Measurements from ENCODE around the gene WBP11.
A peak's percentile ranks its signal among the peaks of the same experiment; 100 is the strongest.

Gene WBP11

DNA sequence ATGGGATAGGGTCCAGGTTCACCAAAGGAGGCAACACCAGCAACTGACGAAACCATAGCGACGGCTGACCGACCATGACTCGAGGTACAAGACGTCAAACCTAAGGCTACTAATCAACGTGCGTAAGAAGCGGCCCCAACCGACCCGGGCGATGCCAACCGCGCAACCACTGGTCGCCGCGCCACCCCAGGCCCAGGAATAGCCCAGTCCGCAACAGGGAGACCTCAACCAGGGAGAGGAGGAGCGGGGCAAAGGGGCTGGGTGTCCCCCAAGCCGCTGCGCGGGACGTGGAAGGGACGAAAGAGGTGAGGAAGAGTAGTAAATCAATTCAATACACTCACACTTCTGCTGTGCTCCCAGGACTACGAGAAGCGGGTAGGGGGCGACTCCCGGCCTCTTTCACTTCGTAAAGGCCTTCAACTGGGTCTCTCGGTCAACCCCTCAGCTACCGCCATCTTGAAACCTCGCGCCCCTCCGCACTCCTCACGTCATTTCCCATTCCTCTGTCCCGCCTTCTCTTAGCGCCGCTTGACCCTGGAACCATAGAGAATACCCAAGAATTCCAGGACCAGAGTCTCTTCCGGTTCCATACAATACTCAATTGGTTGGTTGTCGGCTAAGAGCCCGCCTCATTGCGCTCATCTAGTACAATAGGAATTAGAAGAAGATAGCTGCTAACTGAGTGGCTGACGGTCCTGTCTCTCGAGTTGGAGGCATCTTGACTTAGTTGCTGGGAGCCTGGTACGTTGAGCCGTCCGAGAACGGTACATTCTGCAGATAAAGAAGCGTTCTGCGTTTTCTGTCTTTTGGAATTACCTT, at the start of gene WBP11, which contains the start of gene C12orf60:
Gene WBP11, minus strand, starts transcription at position 468 of the 819 bp plus-strand sequence. CDS start 2,095 bp downstream, outside the sequence.
Gene C12orf60, plus strand, starts transcription at position 660 of the 819 bp plus-strand sequence. CDS start 19,266 bp downstream, outside the sequence.
- peak; percentile 60 to 67 for DNase-seq (ENCODE audit: low read depth in 2 of 2)

DNA sequence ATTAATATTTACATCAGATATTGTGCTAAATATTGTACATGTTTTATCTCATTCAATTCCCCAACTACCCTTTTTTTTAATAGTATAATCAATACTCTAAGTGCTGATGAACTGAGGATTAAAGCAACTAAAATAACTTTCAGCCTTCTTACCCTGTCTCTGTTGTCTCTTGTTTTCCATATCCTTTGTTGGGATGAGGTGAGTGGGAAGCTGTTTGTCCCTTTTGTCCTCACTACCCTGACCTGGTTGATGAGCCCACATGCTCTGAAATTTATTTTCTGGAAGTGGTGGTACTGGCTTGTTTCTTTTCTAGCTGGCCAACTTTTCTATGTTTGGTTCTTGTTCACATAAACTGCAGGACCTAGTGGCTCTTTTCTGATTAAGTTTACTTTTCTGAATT, 49.6 kb upstream of the WBP11 start:
- no peak for DNase-seq (ENCODE audit: low read depth in 2 of 2)

DNA sequence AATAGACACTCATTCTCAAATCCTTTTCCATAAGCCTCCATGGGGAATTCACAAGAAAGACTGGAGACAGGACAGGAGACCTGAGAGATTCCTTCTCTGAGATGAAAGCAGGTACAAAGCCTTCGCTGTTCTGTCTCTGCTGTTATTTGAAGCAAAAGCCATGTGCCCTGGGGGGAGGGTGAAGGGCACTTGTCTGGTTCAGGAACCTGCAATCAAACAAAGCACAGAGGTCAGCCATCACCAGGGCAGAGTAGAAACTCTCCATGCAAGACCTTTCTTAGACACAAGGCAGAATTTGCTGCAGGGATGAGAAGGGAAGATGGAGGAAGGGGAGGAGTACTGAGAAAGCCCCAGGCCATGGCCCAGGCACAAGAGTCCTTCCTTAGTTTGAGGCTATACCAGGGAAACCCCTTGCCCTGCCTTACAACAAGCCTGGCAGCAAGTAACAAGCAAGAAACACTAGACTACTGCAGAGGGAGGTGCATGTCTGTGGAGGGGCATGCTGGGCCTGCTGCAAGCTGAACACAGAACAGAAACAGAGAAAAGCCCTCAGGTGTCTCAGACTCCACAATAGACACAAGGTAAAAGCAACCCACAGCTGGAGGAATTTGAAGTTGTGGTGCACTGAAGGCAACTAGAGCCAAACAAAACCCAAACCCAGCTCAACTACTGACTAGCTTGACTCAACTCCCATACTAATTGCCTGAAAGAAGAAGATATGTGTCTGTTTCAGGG, 47.8 kb upstream of the WBP11 start:
- no peak for DNase-seq (ENCODE audit: low read depth in 2 of 2)

DNA sequence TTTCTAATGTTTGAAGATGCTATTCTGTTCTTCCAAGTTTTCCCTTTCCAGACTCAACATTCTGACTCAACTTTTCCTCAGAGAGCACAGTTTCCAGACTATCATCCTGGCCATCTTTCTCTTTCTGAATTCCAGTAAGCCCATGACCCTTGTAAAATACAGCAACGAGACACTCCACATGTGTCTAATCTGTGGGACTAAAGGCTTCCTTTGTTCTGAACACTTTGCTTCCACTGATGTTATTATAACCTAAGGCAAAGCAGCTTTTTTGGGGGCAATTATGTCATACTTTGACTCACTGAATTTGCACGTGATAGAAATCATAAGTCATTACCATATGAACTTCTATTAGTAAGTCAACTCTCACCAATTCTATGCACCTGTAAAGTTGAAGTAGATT, 46.4 kb upstream of the WBP11 start:
- DNase-seq (ENCODE audit: low read depth in 2 of 2): no peak

DNA sequence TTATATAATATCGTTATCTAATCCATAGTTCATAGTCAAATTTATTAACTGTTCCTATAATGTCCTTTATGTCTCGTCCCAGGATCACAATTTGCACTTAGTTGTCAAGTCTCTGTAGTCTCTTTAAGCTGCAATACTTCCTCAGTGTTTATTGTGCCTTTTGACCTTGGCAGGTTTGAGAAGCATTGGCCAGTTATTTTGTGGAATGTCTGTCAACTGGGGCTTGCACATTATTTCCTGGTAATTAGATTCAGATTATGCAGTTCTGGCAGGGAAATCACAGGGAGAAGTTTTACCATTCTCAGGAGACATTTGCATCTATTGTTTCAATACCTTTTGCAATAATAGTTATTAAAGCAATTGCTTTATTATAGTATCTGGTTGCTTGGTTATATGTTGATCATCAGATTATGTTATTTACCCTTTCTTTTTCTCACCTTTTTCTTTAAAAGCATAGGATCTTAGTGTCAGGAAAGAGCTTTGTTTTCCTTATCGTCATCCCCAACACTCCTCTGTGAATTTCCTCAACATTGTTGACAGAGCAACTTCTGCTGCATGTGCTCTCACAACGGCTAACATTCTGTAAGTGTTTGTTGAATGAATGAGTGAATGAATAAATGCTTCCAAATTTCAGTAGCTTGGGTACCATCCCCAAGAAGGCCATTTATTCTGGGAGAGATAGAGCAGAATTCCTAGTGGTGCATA, 43.8 kb upstream of the WBP11 start:
- DNase-seq (ENCODE audit: low read depth in 2 of 2): no peak

DNA sequence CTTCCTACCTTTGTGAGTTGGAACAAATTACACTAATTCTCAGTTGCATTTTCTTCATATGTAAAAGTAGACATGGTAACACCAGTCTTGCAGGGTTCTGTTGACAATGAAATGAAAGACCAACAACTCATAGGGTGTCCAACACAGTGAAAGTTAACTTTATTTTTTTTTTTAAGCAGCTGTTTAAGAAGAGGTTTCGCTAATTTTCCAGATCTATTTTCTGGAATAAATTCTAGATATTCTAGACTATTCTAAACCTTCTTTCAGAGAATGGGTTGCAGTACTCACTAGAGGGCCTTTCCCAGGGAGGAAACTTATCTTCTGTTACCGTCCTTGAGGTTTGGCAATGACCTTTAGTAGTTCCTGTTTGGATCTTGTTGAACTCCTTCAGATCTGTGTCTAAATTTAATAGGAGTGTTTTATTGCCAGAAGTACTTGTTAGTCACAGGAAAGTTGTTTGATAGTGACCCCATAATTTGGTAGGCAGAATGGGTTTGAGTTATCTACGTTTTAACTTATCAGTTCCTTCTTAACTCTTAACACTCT, 42.8 kb upstream of the WBP11 start:
- no peak for DNase-seq (ENCODE audit: low read depth in 2 of 2)

DNA sequence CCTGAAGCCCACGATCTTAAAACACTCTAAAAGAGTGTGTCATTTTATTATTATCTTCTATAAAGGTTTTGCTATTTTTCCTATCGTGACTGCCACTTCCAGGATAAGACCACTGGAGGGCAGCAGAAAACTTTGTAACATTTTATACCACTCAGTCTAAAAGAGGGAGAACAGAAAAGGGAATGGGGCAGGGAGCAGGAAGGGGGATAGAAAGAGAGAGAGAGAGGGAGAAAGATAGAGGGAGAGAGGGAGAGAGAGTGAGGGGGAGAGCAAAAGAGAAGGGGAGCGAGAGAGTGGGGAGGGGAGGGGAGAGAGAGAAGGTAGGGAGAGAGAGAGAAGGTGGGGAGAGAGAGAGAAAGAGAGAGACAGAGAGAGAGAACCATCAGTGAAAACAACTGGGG, 42.1 kb upstream of the WBP11 start:
- DNase-seq (ENCODE audit: low read depth in 2 of 2): peak in 1 of 2 donors; percentile 14

DNA sequence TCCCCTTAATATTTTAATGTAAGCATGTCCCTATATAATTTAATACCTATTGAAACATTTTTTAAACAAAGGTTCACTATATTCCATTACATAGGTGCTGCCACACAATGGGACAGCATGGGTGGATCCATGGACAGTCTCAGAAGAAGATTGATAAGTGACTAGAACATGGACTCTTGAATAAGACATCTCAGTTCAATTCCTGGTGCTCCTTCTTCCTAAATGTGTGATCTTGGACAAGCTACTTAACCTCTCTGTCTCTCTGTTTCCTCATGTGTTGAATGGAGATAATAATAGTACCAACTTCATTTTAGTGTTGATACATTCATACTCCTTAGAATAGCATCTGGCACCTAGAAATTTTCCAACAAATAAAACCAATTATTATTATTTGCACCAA, 41.1 kb upstream of the WBP11 start:
- DNase-seq (ENCODE audit: low read depth in 2 of 2): no peak

DNA sequence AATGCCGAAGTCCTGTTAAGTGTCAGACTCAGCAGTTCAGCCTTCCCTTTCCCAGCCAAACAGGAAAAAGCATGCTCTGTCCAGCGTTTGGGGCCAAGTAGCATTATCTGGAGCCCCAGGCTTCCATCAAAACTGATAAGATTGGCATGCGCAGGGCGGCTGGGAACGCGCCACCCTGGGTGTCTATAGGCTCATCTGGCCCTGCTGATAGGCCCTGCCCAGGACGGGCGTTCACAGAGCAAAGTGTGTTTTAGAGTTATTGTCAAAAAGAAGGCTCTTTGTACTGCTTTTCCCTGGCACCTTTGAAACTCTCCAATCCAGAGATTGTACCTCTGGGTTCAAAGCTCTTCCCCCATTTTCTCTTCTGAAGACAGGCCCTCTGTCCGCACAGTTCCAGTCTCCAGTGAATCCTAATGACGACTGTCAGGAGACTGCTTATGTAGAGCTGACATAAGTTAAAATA, 40.2 kb upstream of the WBP11 start, which contains the start of gene ART4:
Gene ART4, minus strand, starts transcription at position 102 of the 463 bp plus-strand sequence. CDS start 413 bp downstream, outside the sequence.
- no peak for DNase-seq (ENCODE audit: low read depth in 2 of 2)

DNA sequence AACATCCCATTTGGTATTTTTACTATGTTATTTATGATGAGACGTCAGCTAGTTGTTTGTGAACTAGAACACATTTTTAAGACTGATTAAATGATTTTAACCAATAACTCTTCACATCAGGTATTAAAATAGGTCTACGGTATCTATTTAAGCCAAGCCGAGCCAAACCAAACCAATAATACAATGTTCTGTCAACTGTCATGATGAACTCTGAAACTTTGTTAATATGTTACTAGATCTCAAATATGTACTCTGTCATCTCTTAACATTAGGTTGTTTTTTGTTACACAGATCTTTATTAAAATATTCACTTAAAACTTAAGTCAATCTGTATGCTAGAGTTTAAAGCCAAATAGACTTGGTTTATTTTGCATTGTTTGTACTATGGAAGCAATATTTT, 39.0 kb upstream of the WBP11 start:
- no peak for DNase-seq (ENCODE audit: low read depth in 2 of 2)

DNA sequence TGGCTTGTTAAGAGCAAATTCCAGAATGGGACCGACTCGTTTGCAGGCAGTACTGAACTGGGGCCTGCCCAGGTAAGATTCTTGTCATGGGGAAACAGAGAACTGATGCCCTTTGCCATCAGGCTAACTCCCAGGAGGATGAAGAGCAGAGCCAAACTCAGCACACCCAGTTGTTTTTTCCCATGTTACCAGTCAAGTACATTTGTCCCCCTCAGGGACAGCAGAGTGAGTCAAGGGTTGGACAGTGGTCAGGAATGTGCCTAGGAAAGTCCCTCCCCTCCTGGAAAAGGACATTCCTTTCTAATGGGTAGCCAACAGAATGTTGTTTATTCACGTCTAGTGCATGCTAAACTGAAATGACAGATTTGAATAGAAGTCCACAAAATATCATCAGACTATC, 38.5 kb upstream of the WBP11 start:
- no peak for DNase-seq (ENCODE audit: low read depth in 2 of 2)

DNA sequence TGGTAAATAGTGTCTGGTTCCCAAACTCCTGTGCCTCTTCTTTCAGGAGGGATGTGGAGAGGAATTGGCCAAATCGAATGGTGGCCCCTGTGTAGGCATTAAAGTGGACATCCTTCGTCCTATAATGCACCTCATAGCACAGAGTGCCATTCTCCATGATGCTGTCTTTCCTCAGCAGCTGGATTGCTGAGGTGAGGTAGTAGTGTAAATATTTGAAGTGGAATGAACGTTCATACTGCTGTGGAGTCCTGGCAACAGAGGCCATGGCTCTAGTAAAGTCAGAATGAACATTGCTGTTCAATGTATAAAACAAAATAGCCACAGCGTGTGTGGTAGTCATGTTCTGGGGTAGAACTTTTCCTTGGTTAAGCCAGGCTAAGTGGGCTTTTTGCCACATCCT, 37.3 kb upstream of the WBP11 start:
- no peak for DNase-seq (ENCODE audit: low read depth in 2 of 2)

DNA sequence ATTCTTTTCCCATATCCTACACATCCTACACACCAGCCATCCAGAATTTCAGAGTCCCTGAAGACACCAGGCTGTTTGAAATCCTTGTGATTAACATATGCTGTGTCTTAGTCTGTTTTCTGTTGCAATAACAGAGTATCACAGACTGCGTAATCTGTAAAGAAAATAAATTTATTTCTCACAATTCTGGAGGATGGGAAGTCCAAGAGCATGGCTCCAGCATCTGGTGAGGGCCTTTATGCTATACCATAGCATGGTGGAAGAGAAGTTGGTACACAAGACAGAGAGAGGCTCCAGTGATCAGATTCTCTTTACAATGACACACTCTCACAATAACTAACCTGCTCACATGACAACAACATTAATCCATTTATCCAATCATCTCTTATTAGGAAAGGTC, 36.0 kb upstream of the WBP11 start:
- no peak for DNase-seq (ENCODE audit: low read depth in 2 of 2)

DNA sequence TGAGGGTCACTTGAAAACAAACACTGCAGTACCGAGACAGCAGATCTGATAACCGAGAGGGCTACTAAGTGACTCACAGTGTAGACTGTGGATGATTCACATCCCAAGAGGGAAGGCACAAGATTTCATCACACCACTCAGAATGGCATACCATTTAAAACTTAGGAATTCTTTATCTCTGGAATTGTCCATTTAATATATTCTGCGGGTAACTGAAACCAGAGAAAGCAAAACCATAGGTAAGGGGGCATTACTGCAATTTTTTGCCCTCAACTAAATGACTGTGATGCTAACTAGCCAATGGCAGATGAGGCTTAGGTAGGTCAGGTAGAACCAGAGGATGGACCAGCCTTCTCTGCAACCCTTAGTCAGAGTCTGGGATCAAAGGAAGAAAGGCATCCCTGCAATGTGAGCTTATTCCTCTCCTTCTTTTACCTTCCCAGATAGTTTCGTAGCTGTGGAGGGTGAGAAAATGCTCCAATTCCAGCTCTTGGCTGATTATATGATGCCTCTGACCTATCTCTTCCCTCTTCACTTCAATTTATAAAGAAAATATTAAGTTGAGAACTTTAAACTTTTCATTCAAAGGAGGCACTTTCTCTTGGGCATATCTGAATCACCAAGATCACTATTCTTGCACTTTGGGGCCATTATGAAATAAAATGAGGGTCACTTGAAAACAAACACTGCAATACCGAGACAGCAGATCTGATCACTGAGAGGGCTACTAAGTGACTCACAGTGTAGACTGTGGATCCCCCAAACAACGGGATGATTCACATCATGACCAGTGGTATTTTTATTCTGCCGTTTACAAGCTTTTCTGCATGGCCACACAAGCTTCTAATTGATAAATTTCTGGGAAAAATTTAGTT, 33.3 kb upstream of the WBP11 start:
- DNase-seq (ENCODE audit: low read depth in 2 of 2): no peak

DNA sequence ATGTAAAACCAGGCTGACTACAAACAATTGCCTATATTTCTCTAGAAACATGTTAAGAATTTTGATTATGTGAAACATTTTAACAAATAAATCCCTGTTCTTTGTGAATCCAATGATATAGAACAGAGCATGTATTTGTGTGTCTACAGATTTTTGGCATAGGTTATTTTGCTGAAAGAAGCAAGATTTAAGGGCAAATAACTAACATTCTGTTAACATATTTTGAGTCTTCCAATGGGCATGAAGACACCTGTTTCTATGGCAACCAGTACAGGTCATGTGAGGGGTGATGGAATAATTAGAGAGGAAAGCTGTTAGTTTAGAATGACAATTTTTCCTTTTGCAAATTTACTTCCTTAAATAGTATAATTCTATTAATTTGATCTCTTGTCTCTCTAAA, 31.2 kb upstream of the WBP11 start:
- DNase-seq (ENCODE audit: low read depth in 2 of 2): no peak

DNA sequence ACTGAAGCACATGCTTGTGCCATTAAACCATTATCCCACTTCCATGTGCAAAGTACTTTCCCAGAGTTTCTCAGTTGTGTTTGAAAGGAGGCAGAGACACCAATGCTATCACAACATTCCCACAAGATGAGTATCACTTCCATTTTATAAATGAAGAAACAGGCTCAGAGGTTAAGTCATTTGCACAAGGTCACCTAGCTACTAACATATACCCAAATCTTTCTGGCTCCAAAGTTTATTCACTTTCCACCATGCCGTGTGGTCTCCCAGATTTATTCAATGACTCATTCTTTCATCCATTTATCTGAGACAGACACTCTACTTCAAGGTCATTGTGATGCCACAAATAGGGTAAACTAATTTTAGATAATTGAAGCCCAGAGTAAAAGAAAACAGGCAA, 30.7 kb upstream of the WBP11 start:
- DNase-seq (ENCODE audit: low read depth in 2 of 2): no peak

DNA sequence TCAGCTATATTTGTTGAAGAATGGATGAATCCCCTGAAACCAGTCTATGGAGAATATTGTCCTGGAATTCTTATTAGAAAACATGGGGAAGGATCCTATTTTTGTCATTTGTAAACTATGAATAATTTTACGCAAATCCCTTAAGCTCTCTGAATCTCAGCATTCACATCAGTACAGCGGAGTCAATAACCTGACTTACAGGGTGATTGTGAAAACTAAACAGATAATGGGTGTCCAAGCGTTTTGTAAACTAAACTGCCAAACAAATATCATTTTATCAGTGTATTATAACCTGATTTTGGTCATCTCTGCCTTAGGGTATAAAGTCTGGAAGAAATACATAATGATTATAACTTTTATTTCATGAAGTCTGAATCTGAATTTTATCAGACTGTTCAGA, 30.1 kb upstream of the WBP11 start:
- DNase-seq (ENCODE audit: low read depth in 2 of 2): no peak

DNA sequence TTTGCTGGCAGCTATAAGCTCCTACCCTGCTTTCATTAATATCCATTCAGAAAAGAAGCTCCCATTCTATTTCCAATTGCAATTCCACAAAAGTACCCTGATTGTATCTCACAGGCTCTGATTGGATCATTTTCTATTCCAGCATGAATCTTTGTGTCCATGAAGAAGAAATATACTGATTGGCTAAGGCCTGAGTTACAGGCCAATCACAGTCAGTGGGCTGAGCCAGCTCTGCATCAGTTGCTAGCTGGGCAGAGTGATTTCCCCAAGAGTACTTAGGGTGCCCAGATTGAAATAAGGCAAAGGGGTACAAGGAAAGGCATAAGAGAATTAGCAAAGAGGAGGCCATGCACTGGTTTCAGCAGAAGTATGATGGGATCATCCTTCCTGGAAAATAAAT, 25.6 kb upstream of the WBP11 start:
- no peak for DNase-seq (ENCODE audit: low read depth in 2 of 2)

DNA sequence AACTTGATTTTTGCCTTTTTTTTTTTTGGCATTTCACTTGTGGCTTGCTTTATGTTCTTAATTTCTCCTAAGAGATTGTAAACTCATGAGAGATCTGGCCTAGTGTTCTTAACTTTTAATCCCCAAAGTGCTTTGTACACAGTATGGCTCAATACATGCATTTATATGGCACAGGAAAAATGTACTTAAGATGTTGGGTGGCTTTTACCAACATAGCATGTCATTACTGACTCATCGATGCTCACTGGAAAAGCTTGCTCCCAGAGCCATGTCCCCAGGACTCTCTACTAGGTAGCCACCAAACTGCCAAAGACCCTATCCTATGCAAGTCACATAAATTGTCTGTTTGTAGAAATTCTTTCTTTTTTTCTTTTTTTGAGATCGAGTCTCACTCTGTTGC, 23.8 kb upstream of the WBP11 start:
- no peak for DNase-seq (ENCODE audit: low read depth in 2 of 2)

DNA sequence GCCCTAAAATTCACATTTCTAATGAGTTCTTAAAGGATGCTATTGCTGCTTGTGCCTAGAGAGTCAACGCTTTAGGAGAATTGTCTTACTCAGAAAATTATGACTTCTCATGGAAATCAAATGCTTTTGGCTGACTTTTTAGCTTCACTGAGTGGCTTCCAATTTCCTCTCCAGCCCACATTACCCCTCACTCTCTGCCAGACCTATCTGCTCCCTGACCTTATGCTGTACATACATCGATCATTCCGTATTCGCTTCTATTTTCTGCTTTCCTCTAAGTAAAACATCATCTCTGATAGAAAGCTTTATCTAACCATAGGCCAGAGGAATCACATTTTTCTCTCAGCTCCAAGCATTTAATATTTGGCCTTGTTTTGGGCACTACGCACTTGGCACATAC, 23.2 kb upstream of the WBP11 start:
- DNase-seq (ENCODE audit: low read depth in 2 of 2): no peak

DNA sequence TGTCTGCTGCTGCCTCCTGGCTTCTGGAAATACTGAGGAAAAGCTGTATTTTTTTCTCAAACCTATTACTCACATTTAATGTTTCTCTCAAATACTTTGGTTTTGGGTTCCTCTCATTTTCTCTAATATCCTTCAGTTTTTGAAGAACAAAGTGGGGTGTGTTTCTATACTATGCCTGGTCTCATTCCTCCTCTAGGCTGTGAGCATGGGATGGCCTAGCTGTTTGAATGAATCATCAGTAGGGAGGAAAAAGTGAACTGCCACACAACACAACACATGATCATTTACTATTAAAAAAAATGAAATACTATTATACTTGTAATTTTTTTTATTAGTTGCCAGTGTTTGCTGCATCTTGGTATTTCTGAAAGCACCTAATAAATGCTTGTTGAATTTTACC, 22.0 kb upstream of the WBP11 start:
- DNase-seq (ENCODE audit: low read depth in 2 of 2): no peak
